HG02642 (cell line): ENCODE data around the gene DGCR8.
"Not testable (repeated sequence)": the region's sequence is repeated elsewhere in the genome, so short reads cannot be mapped to it uniquely, and the experiment has no call there.

Experiments
- ATAC-seq: cut with Tn5 transposase; IDR thresholded peaks from one replicate; pipeline ENCODE4 v1.9.1; 2021; ENCODE audit warnings: mild to moderate bottlenecking; ENCODE audit not compliant: unreplicated experiment, poor library complexity

Gene DGCR8

DNA sequence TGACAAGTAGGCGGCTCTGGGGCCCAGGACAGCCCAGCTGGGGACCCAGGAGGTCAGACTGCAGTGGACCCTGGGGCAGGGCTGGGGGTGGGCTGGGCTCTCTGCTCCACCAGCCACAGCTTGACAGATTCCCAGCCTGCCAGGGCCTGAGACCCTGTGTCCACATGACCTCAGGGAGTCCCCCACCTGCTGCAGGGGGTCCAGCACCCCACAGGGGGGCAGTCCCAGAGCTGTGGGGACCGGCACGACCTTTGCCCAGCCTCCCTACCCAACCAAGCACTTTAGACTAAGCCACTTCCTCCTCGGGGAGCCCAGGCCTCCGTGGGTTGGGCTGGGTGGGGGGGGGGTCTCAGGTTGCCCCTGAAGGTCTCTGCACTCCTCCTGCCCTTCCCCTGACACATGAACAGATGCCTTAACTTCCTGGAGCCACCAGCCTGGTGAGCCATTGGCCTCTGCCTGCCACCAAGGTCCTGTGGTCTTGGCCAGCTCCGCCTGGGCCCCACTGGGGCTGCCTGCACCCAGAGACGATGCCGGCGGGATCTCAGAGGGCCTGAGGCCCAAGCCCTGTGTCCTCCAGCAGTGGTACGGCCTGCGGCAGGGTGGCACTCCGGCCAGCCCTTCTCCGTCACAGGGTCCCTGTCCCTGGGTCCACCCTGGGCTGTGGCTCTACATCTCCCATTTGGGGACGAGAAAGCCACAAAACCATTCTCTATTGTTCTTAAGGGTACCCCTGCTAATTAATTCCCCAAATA is 67.4 kb downstream of the DGCR8 start:
- ATAC-seq = no peak

DNA sequence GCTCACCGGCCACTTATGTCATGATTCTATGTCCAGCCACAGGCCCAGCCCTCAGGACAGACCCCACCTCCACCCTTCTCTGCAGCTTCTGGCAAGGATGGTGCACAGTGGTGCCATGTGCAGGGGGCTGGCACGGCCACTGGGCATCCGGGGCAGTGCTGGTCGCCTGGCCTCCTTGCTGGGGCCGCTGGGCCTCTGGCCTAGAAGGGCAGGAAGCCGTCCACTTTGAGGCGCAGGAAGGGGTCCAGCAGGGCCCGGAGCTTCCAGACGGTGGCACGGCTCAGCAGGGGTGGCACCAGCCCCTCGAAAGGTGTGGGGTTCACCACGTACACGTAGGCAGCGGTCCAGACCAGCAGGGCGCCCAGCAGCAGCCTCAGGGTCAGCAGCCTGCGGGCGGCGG is 68.4 kb downstream of the DGCR8 start:
- ATAC-seq = no peak

DNA sequence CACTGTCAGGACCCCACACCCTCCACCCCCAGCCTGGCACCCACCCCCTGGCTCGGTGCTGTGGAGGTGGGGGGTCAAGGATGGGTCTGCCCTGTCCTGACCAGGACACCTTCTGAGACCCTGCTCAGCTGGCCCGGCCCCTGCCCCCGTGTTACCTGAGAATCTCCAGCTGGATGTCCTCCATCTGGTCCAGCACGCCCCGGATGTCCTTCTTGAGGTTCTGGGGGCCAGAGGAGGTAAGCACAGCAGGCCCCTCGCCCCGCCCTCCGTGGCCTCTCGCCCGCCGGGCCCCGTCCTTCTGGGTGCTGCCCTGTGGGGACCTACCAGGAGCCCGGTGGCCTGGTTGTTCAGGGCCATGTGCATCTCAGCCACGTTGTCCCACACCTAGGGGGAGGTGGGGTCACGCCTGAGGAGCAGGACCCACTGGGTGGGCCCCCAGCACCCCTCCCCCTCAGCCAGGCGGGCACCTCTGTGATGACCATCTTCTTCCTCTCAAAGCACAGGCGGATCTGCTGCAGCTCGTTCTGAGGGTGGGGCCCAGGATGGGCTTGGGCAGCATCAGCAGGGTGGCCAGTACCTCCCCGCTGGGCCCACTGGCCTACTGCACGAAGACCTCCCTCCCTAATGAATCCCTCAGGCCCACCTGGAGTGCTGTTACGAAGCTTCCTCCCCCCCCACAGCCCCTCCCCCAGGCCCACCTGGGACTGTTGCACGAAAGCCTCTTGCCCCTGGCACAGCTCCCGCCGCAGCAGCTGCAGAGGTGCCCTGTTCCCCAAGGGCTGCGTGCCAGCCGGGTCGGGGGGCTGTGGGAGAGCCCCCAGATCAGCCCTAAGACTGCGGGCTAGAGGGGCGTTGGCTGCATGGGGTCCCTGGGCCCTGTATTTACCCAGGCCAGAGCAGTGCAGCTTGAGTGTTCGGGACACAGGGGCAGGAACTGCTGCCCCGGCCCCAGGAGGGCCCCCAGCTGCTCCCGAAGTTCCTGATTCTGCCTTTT is 69.5 kb downstream of the DGCR8 start:
- ATAC-seq = no peak

DNA sequence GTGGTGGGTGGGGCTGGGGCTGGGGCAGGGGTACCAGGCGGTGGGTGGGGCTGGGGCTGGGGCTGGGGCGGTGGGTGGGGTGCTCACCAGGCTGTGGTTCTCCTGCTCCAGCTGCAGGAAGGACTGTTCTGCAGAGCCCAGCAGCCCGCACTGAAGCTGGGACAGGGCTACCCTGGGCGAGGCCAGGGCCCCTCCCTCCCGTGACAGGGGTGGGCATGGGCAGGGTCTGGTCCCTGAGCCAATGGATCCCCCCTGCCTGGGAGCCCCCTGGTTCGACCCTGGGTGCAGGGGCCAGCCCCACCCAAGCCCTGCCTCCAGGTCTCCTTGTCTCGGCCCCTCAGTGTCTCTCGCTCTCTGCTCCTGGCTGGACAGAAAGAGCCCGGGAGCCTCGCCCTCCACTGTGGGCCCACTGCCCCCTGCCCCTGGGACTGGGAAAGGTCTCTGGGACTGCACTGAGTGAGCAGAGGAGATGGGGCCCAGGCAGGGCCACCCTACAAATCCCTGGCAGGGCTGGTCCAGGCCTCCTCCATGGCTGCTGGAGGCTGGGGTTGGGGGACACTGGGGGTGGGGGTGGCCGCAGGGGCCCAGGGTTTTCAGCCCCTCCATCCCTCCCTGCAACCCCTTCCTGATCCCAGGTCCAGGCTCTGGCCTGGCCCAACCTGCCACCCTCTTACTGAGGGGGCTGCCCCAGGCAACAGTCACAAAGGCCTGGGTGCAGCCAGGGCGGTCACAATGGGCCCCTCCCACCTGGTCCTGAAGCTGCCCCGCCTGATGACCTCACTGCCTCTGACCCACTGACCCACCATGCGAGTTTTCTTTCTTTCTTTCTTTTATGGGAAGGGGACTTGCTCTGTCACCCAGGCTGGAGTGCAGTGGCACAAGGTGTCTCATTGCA is 70.6 kb downstream of the DGCR8 start, which contains the start of gene CCDC188:
Gene CCDC188 (minus strand): TSS at position 675 of the 895 bp plus-strand sequence. CDS start 69 bp downstream, at position 606.
- ATAC-seq = no peak

DNA sequence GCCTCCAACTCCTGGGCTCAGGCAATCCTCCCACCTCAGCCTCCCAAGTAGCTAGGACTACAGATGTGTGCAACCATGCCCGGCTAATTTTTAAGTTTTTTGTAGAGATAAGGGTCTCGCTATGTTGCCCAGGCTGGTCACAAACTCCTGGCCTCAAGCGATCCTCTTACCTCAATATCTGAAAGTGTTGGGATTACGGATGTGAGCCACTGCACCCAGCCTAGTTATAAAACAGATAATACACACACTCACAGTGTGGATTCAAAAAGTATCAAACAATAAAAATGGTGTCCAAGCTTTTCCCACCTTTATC is 71.2 kb downstream of the DGCR8 start:
- ATAC-seq = no peak

DNA sequence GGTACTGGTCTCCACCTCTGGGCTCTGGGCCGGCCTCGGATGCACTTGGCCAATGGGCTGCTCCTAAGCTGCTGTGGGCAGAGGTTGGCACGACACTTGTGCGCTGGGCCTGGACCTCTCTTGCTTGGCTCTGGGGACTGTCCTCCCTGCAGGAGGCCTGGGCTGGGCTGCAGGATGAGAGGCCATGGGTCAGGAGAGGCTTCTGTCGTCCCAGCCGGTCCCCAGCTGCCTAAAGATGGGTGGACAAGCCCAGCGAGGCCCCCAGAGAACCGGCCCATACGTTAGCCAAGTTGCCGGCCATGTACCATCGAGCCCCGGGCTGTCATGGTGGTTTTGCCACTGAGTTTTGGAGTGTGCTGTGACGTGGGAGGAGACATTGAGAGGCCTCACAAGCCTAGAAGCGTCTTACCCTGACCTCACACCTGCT is 72.4 kb downstream of the DGCR8 start:
- no peak for ATAC-seq

DNA sequence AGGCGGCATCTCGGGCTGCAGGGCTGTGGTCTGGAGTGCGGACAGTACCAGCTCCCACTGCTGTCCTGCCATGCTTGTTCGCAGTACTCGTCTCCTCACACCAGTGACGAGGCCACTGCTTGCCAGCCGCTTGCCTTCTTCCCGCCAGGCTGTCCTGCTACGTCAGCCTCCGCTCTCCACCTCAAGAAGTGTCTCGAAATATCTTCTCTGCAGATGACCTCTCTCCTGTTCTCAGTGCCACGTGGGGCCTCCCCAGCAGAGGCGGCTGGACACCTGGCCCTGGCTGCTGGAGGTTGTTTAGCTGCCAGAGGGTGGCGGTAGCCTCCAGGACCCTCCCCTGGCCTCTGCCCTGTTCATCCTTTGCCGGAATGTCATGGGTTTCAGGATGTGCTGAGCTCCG is 73.9 kb downstream of the DGCR8 start:
- no peak for ATAC-seq

DNA sequence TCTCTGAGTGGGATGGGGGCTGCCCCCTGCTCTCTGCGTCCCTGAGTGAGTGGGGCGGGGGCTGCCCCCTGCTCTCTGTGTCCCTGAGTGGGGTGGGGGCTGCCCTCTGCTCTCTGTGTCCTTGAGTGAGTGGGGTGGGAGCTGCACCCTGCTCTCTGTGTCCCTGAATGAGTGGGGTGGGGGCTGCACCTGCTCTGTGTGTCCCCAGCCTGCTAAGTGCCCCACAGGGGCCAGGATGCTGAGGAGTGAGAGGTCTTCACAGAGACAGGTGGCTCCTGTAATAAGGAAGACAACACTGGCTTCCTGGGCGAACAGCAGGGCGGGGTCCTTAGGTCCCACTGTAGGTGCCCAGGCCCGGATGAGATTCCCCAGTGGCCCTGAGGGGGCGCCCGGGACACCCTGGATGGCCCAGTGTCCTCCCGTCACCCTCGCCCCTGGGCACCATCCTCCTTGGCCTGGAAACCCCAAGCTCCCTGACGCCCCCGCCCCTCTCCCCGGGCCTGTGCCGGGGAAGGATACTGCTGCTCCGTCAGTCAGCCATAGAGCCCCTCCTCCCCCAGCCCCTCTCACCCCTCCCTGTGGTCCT is 74.7 kb downstream of the DGCR8 start:
- ATAC-seq = no peak

DNA sequence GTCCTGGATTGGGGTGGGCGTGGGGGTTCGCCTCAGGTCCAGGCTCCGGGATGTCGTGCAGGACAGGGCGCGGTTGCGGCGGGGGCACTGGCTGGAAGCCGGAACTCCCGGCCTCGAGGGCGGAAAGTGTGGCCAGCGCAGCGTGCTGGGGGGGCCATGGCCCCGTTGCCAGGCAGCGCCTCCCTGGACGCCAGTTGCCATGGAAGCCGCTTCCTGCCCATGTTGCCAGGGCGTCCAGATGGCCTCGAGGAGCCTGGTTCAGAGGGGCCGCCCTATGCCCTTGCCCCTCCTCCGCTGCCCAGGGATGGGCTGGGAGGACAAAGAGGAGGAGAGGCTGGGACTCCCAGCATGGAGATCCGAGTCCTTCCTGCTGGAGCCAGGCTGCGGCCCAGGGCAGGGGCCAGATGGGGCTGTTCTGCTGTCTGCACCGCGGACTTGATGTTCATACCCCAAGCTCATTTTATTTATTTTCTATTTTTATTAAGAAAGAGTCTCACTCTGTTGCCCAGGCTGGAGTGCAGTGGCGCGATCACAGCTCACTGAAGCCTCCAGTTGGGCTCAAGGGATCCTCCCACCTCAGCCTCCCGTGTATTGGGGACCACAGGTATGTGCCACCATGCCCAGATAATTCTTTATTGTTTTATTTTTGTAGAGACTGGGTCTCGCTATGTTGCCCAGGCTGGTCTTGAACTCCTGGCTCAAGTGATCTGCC is 75.4 kb downstream of the DGCR8 start:
- no peak for ATAC-seq

DNA sequence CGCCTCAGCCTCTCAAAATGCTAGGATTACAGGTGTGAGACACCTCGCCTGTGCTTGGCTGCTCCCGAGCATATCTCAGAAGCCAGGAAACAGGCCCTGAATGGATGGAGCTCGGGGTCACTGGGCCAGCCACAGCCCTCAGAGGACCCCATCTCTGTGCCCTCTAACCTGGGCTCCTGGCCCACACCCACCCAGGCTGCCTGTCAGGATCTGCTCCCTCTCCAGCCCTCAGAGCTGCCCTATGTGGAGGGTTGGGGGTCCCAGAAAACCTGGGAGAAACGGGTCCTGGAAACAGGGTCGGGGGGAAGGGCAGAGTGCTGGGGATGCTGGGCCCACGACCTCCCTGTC is 76.0 kb downstream of the DGCR8 start:
- ATAC-seq = no peak

DNA sequence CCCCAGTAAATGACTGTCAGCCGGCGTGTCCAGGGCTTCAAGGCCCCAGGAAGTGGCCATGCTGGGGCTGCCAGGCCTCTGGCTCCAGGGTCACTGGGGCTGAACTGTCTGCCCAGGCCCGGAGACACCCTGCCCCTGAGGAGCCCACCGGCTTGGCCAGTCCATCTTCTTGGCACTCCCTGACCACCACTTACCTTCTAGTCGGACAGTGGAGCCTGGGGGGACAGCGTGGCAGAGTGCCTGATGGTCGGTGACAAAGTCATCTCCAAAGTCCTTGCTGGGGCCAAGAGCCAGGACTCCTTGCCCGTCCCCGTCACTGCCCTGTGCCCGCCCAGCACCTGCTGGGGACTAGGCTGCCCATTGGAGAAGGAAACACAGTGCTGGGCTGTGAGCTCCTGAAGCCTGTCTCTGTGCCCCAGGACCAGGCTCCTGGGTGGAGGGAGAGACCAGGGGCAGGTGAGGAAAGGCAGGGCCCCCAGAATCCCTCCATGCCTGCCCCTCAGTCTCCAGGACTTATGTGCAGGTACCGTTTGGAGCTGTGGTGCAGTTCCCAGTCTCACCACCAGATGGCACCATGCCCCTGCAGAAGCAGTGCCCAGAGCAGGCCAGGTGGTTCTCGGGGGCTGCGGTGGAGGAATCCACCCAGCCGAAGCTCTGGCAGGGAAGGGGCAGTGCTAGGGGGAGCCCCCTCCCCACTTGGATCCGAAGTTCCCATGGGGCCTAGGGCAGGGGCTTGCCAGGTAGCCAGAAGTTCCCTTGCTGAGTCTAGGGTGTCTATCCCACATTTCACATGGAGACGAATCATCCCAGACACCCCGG is 76.8 kb downstream of the DGCR8 start:
- ATAC-seq = no peak

DNA sequence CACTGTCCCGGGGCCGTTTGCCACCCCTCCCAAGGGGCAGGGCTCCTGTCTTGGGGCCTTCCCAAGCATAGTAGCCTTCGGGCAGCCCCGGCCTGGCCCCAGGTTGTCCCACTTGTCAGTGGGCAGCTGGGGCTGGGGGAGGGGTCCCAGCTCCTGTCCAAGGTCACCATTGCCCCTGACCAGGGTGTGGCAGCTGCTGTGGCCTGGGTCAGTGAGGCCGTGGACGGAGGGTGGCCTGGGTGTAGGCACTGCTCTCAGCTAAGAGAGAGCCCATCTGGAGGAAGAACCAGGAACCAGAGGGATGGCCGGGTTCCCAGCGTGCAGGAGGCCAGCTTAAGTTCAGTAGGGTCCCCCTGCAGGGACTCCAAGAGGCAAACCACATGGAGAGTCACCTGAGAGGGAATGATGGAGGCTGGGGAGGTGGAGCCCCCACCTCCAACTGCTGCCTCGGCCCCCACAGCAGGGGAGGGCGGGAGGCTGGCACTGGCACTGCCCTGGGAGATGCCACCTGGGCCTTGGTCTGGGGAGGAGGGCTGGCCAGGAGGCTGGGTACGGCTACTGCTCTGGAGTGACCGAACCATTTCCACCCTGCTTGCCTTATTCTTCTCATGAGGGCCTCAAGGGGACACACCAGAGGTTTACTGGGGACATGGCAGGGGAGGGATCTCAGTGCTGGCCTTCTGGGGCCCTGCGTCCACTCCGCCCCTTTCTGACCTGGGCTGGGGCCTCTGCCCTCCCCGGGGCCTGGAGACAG is 77.6 kb downstream of the DGCR8 start:
- no peak for ATAC-seq

DNA sequence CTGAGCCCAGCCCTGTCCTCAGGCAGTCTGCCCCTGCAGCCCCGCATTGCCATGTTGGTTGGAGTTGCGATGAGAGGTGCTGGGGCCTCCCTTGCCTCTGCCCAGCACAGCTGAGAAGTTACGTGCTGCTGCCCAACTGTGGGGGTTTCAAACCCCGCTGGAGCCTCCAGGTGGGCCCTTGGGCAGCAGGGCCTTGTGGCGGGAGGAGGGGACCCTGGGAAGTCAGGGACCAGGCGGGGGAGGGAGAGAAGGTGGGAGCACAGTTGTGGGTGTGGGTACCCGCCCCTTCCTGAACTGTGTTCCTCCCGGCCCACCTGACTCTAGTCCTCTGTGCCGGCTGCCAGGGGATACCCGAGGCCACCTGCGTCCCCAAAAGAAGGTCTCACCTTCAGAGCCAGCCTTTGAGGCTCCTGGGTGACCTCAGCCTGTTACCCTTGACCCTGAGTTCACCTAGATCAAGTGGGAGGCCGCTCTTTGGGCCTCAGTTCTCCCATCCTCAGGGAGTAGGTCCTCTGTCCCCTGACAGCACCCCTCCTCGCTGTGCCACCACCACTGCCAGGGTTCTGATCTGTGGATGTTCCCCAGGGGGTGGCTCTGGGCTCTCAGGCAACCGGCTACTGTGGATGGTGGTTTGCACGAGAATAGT is 78.5 kb downstream of the DGCR8 start:
- no peak for ATAC-seq

DNA sequence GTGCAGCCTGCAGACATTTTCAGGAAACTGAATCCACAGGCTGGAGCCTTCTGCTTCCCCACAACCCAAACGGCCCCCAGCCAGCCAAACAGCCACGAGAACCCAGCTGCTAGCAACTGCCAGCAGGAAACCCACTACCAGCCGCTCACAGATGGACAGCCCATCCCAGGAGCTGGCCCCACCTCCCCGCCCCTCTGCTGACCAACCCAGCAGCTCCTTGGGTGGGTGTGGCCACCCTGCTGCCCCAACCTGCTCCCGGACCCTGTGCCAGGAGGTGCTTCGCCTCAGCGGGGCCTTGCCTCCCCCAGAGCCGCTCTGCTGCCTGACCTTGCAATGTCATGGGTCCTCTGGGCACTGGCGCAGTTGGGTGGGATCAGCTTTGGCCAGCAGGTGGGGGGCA is 79.0 kb downstream of the DGCR8 start:
- ATAC-seq = no peak

DNA sequence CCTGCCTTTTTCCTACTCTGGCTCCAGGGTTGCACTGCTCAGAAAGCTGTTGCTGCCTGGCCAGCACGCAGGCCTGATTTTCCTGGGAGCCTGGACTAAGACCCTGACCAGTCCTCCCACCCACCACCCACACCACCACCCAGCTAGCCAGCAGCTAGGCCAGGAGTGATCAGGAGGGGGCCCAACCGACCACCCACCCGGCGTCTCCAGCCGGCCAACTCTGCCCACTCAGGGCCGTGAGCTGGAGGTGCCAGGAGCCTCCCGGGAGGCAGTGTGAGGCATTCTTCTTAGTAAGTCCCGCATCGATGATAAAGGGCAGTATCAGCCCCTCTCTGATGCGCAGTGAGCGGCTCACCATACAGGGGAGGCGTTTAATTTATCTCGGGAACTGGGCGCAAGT is 79.5 kb downstream of the DGCR8 start:
- not testable (repeated sequence) for ATAC-seq

DNA sequence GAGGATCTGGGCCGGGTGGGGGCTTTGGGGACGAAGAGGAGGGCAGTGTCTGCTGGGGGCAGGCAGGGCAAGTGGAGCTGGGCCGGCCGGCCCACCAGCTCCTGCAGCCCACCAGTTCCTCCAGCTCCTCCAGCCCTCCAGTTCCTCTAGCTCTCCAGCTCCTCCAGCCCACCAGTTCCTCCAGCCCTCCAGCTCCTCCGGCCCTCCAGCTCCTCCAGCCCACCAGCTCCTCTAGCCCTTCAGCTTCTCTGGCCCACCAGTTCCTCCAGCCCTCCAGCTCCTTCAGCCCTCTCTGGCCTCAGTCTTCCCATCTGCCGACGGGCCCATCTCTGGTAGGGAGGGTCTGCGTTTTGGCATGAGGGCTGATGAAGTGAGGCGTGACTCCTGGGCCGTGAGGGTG is 80.0 kb downstream of the DGCR8 start:
- no peak for ATAC-seq
